Measurements from ENCODE around the gene RALGPS1. TPM values are rescaled to one million over a fixed set of nuclear protein-coding genes. Genes with fewer than 3 reads are reported as not detected.

The RALGPS1 gene
- total and polyA plus RNA-seq, 2 of the 8 experiments (the other 6 are each of a cell fraction or from before 2014, with no cell fraction given) = 20.0 to 23.5 TPM

DNA sequence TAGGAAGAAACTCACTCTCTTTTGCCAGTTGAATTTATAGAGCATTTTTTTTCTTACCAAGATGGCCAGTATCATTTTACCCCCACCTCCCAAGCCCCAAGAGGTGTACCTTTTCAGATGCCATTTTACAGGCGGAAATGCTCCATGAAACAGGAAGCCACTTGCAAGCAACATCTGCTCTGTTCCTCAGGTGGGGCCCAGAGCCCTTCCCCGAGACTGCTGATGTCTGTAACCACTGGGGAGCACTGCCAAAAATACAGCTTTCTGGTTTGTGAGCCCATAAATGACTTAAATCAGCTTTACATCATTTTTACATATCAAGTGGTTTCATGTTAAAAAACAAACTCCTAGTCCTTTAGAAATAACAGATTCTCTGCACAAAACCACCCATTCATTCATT lies 307.1 kb downstream of the RALGPS1 start (continued):
- TF ChIP-seq, protein P1, sequence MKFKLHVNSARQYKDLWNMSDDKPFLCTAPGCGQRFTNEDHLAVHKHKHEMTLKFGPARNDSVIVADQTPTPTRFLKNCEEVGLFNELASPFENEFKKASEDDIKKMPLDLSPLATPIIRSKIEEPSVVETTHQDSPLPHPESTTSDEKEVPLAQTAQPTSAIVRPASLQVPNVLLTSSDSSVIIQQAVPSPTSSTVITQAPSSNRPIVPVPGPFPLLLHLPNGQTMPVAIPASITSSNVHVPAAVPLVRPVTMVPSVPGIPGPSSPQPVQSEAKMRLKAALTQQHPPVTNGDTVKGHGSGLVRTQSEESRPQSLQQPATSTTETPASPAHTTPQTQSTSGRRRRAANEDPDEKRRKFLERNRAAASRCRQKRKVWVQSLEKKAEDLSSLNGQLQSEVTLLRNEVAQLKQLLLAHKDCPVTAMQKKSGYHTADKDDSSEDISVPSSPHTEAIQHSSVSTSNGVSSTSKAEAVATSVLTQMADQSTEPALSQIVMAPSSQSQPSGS (IDR thresholded peaks at IDR 0.05; ENCODE audit: low read length) = no peak
- no peak for TF ChIP-seq KDM1A (IDR thresholded peaks at IDR 0.05; ENCODE audit: borderline replicate concordance, low read length)
- TF ChIP-seq SIX5 (IDR thresholded peaks at IDR 0.05; ENCODE audit: low read depth, low read length) = no peak
- TF ChIP-seq, protein P2, sequence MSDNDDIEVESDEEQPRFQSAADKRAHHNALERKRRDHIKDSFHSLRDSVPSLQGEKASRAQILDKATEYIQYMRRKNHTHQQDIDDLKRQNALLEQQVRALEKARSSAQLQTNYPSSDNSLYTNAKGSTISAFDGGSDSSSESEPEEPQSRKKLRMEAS (IDR thresholded peaks at IDR 0.05) = no peak

Measured in H1 (cell line).